Ovary (tissue), 3 donors: Measurements from ENCODE around the gene PKD2L1.

Source experiments
- EP300 ChIP-seq: sonication (generic); formaldehyde crosslinking; IDR thresholded peaks from one replicate; pipeline ENCODE4 v1.6.1; 2017; ENCODE audit warnings: antibody characterized with exemption
- POLR2A ChIP-seq: fragments of 450-650 bp; IDR thresholded peaks from one replicate; pipeline ENCODE4 v1.6.1; 2017; ENCODE audit warnings: antibody characterized with exemption, mild to moderate bottlenecking, moderate library complexity
- TF ChIP-seq, protein P1 (sequence below), 3 donors: fragments of 450-650 bp in 2 of 3; fragments of 200-600 bp in 1 of 3; IDR thresholded peaks; one replicate each; pipeline versions ENCODE4 v1.5.1 to v1.8.0; 2016 to 2022; ENCODE audit warnings: antibody characterized with exemption in 3 of 3, mild to moderate bottlenecking in 1 of 3
- donor health status: DM: no; HTN: no; CAD: no.

DNA sequence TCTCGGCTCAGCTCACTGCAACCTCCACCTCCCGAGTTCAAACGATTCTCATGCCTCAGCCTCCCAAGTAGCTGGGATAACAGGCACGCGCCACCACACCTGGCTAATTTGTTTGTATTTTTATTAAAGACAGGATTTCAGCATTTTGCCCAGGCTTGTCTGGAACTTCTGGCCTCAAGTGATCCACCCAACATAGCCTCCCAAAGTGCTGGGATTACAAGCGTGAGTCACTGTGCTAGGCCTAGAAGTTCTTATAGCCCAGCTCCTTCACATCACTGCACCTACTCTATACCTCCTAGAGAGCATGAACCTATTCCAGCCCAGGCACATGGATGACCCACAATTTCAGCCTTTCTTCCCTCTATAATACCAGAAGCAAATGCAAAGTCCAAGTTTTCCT is 42.3 kb downstream of the PKD2L1 start:
- TF ChIP-seq, protein P1, sequence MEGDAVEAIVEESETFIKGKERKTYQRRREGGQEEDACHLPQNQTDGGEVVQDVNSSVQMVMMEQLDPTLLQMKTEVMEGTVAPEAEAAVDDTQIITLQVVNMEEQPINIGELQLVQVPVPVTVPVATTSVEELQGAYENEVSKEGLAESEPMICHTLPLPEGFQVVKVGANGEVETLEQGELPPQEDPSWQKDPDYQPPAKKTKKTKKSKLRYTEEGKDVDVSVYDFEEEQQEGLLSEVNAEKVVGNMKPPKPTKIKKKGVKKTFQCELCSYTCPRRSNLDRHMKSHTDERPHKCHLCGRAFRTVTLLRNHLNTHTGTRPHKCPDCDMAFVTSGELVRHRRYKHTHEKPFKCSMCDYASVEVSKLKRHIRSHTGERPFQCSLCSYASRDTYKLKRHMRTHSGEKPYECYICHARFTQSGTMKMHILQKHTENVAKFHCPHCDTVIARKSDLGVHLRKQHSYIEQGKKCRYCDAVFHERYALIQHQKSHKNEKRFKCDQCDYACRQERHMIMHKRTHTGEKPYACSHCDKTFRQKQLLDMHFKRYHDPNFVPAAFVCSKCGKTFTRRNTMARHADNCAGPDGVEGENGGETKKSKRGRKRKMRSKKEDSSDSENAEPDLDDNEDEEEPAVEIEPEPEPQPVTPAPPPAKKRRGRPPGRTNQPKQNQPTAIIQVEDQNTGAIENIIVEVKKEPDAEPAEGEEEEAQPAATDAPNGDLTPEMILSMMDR (IDR thresholded peaks at IDR 0.05): no peak
- no peak for TF ChIP-seq POLR2A
- TF ChIP-seq EP300: no peak
